ENCODE results near the gene GRHL1.

DNA sequence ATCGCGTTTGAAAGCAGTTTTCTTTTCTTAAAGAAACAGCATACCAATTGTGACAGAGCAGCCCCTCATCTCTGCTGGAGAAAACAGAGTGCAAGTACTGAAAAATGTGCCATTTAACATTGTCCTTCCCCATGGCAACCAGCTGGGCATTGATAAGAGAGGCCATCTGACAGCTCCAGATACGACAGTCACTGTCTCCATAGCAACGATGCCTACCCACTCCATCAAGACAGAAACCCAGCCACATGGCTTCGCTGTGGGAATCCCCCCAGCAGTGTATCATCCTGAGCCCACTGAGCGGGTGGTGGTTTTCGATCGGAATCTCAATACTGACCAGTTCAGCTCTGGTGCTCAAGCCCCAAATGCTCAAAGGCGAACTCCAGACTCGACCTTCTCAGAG, 9.5 kb downstream of the GRHL1 start:
- TF ChIP-seq EZH2 (IDR thresholded peaks at IDR 0.05; ENCODE audit: borderline replicate concordance, insufficient read depth, low read depth, low read length, poor library complexity, severe bottlenecking) = no peak
- TF ChIP-seq, protein P1, sequence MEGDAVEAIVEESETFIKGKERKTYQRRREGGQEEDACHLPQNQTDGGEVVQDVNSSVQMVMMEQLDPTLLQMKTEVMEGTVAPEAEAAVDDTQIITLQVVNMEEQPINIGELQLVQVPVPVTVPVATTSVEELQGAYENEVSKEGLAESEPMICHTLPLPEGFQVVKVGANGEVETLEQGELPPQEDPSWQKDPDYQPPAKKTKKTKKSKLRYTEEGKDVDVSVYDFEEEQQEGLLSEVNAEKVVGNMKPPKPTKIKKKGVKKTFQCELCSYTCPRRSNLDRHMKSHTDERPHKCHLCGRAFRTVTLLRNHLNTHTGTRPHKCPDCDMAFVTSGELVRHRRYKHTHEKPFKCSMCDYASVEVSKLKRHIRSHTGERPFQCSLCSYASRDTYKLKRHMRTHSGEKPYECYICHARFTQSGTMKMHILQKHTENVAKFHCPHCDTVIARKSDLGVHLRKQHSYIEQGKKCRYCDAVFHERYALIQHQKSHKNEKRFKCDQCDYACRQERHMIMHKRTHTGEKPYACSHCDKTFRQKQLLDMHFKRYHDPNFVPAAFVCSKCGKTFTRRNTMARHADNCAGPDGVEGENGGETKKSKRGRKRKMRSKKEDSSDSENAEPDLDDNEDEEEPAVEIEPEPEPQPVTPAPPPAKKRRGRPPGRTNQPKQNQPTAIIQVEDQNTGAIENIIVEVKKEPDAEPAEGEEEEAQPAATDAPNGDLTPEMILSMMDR (IDR thresholded peaks at IDR 0.05) = no peak
